IPS DF 4.7 (cell line): Measurements from ENCODE around the gene APP.

Source experiments
- DNase-seq: peaks from one replicate; pipeline ENCODE4 v3.0.0-alpha.2; 2013; ENCODE audit warnings: low spot score; ENCODE audit errors: extremely low read depth

The APP gene

GRCh38 chr21:25831300-25831960 is 339.1 kb downstream of the APP start:
- DNase-seq = no peak
